Activated T-cell treated with anti-CD3 and anti-CD28 coated beads for 1 hour (primary cell): Measurements from ENCODE around the gene LTBP2.

Experiments used
- DNase-seq: peaks from one replicate; pipeline ENCODE4 v3.0.0-alpha.2; 2020; ENCODE audit warnings: low read depth

The LTBP2 gene

DNA sequence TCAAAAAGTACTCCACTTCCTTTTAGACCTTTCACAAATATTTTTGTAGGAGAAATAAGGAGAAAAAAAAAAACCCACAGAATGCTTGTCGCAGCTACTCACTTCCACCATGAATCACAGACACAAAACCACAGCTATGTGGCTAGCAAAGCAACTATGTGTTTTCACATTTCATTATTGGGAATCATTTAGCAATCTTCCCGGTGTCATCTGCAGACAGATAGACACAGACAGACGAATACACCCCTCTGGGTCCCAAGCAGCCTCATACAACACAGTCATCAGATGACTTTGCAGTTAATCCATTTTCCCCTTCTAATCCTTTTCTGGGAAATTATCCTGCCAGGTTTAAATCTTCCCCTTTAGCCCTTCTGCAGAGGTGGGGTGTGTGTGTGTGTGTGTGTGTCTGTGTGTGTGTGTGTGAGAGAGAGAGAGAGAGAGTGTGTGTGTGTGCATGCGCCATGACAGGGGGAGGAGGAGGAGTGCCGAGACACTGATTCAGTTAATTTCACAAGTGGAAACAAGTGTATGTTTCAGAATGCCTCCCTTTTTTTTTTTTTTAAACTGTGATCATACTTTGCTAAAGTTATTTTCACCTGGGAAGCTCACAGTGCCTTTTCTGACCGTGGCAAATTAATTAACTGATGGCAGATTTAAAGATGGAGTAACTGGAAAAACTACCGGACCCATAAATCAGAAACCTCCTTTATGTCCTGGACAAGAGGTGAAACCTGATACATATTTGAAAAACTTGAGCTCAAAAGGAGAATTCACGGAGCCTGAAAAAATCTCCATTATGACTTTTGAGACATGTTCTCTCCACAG lies 39.9 kb downstream of the LTBP2 start:
- no peak for DNase-seq

GRCh38 chr14:74571441-74571841 lies 40.6 kb downstream of the LTBP2 start:
- no peak for DNase-seq

DNA sequence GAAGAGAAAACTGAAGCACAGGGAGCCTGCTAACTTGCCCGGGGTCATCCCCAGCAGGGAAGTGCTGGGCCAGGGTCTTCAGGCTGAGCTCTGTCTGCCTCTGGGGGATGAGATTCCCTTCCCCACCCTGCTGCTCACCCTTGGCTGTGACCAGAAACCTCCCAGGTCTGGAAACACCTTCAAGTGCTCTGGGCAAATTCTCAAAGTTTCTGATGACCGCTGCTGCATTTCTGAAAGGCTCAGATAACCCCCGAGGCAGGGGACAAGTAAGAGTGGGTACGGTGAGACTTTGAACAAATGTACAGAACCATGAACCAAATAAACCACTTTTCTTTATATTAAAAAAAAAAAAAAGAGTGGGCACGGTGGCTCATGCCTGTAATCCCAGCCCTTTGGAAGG lies 41.3 kb downstream of the LTBP2 start:
- no peak for DNase-seq

GRCh38 chr14:74569806-74570591 lies 42.0 kb downstream of the LTBP2 start:
- no peak for DNase-seq

GRCh38 chr14:74569387-74569786 lies 42.6 kb downstream of the LTBP2 start:
- no peak for DNase-seq

DNA sequence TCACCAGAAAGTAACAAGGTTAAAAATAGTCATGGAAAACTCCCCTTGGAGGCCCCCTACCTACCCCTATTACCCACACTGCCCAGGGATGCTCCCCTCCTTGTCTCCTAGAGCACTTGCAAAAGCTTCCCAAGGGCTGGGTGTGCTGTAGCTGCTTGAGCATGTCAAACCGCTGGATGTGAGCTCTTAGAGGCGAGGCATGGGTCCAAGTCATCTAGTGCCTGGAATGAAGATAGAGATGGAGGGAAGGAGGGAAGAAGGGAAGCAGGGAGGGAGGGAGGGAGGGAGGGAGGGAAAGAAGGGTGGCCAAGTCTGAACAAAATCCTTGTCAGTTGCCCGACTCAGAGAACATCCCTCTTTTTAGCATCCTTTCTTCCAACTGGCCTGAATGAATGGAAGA lies 43.1 kb downstream of the LTBP2 start:
- DNase-seq, result no peak

- no peak for DNase-seq
Observed at GRCh38 chr14:74568380-74568649, 43.7 kb downstream of the LTBP2 start.

- no peak for DNase-seq
Observed at GRCh38 chr14:74567646-74568379, 44.2 kb downstream of the LTBP2 start.

DNA sequence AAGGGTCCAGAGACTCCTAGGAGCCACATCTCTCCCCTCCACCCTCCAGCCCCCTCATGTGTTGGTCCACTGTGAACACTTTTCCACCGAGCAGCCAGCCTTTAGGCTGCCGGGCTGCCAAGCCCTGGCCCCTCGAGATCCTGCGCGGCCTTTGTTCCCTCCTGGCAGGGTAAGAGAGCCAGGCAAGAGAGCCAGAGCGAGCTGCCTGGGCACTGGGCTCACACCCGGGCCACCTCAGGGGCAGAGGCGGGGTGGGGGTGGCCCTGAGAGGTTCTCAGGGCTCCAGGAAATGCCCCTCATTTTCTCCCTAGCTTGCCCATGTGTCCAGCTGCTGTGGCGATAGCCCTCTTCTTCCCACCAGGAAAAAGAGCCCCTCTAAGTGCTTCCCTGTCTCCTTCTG lies 44.8 kb downstream of the LTBP2 start:
- no peak for DNase-seq

- DNase-seq, result no peak
Observed at GRCh38 chr14:74566174-74567141, 45.6 kb downstream of the LTBP2 start.

GRCh38 chr14:74563586-74564159 lies 48.4 kb downstream of the LTBP2 start:
- no peak for DNase-seq

- DNase-seq, result no peak
Observed at GRCh38 chr14:74563233-74563585, 48.8 kb downstream of the LTBP2 start.

DNA sequence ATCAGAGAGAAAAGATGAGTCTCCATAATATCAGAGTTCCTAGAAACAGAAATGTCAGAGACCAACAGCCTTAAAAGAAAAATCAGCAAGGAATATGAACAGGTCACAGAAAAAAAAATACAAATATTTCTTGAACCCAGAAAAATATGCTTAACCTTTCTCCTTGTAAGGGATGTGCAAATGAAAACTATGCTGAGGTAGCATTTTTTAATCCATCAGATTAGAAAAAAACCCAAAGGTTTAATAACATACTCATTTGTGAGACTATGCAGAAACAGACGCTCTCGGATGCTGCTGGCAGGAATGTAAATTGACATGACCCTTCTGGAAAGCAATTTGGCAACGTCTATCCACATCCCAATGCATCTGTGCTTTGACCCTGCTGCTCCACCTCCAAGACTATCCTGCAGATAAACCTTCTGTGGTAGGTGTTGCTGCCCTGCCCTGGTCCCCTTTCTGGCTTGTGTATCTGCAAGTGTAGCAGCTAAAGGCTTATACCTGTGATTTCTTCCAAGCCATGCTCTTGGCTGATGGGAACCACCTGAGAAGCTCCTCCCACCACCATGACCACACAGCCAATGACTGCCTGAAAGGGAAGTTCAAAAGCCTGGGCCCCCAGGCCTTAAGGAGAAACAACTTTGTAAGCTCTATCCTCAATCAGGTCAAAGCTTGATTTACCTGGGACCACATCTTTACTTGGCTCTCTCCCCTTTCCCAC lies 49.4 kb downstream of the LTBP2 start:
- no peak for DNase-seq

DNA sequence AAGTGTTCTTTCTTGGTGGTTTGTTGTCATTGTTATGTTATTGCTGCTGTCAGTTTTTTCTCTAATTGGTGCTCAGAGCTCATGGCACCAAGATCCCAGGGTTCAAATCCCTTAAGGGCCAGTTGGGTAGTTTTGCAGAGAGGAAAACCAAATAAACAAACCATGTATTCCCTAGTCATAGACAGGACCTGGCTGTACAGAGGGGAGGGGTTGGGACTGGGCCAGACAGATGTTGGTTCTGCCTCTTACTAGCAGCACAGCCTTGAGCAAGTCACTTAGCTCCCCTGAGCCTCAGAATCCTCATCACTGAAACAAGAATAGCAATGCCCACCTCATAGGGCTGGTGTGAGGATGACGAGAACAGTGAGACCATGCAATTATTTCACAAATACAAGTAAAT lies 53.4 kb downstream of the LTBP2 start:
- no peak for DNase-seq

DNA sequence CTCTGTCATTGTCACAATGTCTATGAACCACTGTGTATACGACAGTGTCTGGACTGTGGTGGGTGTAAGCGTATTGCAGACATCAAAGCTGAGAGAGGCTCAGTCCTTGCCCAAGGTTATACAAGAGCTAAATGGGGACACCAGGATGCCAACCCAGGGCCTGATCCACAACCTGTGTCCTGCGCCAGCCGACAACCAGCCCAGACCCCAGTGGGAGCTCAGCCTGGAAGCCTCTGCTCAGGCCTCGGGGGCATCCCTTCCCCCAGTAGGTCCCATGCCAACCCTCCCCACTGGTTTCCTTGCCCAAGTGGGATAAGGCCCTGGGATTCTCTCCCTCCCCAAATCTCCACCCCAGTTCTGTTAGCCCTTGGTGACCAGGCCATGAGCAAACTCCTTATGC lies 54.3 kb downstream of the LTBP2 start:
- DNase-seq, result no peak

DNA sequence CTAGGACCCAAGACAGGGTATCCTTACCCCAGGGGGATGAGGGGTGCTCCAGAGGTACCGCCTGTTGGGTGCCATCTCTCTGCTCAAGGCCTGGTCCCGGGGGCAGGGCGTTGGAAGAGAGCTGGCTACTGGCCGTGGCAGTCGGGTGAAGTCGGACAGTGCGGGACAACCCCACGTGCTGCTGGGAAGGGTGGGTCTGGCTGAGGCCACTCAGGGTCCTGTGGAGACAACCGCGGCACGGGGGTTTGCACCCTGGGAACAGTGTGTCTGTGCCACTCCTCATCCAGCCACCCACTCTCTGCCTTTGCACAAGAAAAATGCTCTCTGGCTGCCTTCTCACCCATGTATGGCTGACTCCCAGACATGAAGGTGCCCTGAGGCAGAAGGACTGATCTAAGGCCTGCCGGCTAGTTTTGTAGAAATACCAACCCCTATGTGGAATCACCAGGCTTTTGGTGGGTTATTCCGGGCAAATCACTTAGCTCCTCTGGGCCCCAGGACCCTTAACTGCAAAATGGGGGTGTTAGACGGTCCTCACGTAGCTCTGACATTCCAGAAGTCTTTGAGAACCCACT lies 56.5 kb downstream of the LTBP2 start:
- DNase-seq, result no peak

GRCh38 chr14:74554742-74555362 lies 57.2 kb downstream of the LTBP2 start:
- no peak for DNase-seq

- no peak for DNase-seq
Observed at GRCh38 chr14:74552623-74553022, 59.4 kb downstream of the LTBP2 start.

- no peak for DNase-seq
Observed at GRCh38 chr14:74551431-74552371, 60.3 kb downstream of the LTBP2 start.
